HPDE6-E6E7 (cell line): ENCODE results near the gene PRR12.

Source experiments
- DNase-seq: peaks from one replicate; pipeline ENCODE4 v3.0.0; 2011; ENCODE audit warnings: missing footprints; ENCODE audit errors: extremely low spot score

Gene PRR12

GRCh38 chr19:49565261-49565660 lies 25.7 kb upstream of the PRR12 start:
- no peak for DNase-seq

- DNase-seq, result no peak
Measured at GRCh38 chr19:49566302-49566701, 24.7 kb upstream of the PRR12 start.

- no peak for DNase-seq
Measured at GRCh38 chr19:49567861-49568441, 23.0 kb upstream of the PRR12 start.

GRCh38 chr19:49570138-49570856 lies 20.7 kb upstream of the PRR12 start:
- DNase-seq, result no peak

- DNase-seq, result no peak
Measured at GRCh38 chr19:49570997-49571676, 19.8 kb upstream of the PRR12 start.

- no peak for DNase-seq
Measured at GRCh38 chr19:49573009-49573408, 18.0 kb upstream of the PRR12 start.

GRCh38 chr19:49573425-49573824 lies 17.6 kb upstream of the PRR12 start:
- no peak for DNase-seq

GRCh38 chr19:49574206-49574755 lies 16.7 kb upstream of the PRR12 start:
- no peak for DNase-seq

- no peak for DNase-seq
Measured at GRCh38 chr19:49579193-49579592, 11.8 kb upstream of the PRR12 start.

- no peak for DNase-seq
Measured at GRCh38 chr19:49579947-49580263, 11.1 kb upstream of the PRR12 start.

GRCh38 chr19:49580264-49581006 lies 10.5 kb upstream of the PRR12 start, which contains the start of gene NOSIP:
NOSIP (minus strand) TSS chr19:49580556; CDS start chr19:49560691, 19,865 bp downstream.
- no peak for DNase-seq

GRCh38 chr19:49581007-49581508 lies 9.9 kb upstream of the PRR12 start, which contains the start of gene PRRG2:
PRRG2 (plus strand) TSS chr19:49581316; CDS start chr19:49583220, 1,904 bp downstream.
- DNase-seq, result no peak

- no peak for DNase-seq
Measured at GRCh38 chr19:49583239-49583638, 7.7 kb upstream of the PRR12 start.

- DNase-seq, result no peak
Measured at GRCh38 chr19:49585023-49585422, 6.0 kb upstream of the PRR12 start.

- DNase-seq, result no peak
Measured at GRCh38 chr19:49587227-49587626, 3.8 kb upstream of the PRR12 start.

- DNase-seq, result no peak
Measured at GRCh38 chr19:49588365-49589122, 2.4 kb upstream of the PRR12 start.

GRCh38 chr19:49589502-49589905 lies 1.5 kb upstream of the PRR12 start:
- DNase-seq, result no peak

- peak; percentile 96 for DNase-seq
Measured at GRCh38 chr19:49590071-49590970, 661 bp upstream of the PRR12 start.

- DNase-seq, result no peak
Measured at GRCh38 chr19:49591731-49592485, 926 bp downstream of the PRR12 start.
